NT2/D1 (cell line): ENCODE measurements around the gene ADAMTS4.

Experiments
- YY1 ChIP-seq: IDR thresholded peaks from 2 replicates; pipeline ENCODE4 v1.6.1; 2011; ENCODE audit not compliant: insufficient read length, insufficient read depth
- ZNF274 ChIP-seq: IDR thresholded peaks from 2 replicates; pipeline ENCODE4 v1.6.1; 2011; ENCODE audit warnings: mild to moderate bottlenecking, low read depth, low read length

GRCh38 chr1:161207173-161207572 lies 8.3 kb upstream of the ADAMTS4 start:
- TF ChIP-seq ZNF274 (no peak), YY1 (no peak)
